HG02610 (cell line): ENCODE measurements around the gene XAGE2.

Experiments
- ATAC-seq: cut with Tn5 transposase; IDR thresholded peaks from one replicate; pipeline ENCODE4 v1.9.1; 2021; ENCODE audit warnings: mild to moderate bottlenecking, moderate library complexity; ENCODE audit not compliant: unreplicated experiment

The XAGE2 gene

DNA sequence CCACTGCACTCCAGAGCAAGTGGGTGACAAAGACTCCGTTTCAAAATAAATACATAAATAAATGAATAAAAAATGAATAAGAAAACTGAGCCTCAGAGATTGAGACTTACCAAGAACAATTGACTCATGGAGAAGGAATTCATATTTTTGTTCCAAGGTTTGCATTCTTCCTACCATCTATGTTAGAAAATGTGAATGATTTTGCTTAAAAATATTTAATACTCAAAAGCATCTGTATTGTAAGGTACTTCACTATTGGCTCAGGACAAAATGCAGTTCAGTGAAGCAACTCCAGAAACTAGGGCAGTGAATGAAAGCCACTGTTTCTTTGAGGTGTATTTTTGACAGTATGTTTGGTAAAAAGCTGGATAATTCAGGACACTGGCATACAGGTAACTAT is 54.1 kb downstream of the XAGE2 start:
- no peak for ATAC-seq

DNA sequence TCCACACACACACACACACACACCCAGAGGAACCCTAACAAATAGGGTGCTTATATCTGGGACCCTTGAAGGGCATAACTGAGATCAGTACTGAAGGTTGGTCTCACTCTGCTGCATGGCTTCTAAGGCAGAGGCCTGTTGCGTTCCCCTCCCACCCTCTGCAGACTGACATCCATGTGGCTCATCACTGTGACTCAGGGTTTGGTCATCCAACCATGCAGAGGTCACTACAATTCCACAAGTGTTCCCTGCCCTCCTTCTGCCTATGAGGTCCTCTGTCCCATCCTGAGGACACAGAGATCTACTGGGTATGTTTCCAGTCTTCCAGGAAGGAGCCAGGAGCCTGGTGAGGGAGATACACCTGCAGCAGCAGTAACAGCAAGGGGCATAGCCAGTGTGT is 55.8 kb downstream of the XAGE2 start:
- ATAC-seq = no peak
